Uterus (tissue), 4 donors: Measurements from ENCODE around the gene ZNF800. TPM values are rescaled to one million over a fixed set of nuclear protein-coding genes. Genes with fewer than 3 reads are reported as not detected.

Source experiments
- DNase-seq, 2 donors: peaks; one replicate each; pipeline ENCODE4 v3.0.0-alpha.2; 2019 to 2020
- H3K27ac ChIP-seq, 2 donors: fragments of 200-600 bp; sonication (generic); 1 replicate in 1 of 2; 2 replicates in 1 of 2; pipeline ENCODE4 v1.5.1; 2016 to 2018
- H3K27me3 ChIP-seq, 2 donors: fragments of 200-600 bp; sonication (generic); one replicate each; pipeline ENCODE4 v1.5.1; 2018 to 2019; ENCODE audit warnings: control low read depth in 1 of 2
- H3K36me3 ChIP-seq, 2 donors: fragments of 200-600 bp; sonication (generic); one replicate each; pipeline ENCODE4 v1.5.1; 2019; ENCODE audit warnings: control low read depth in 1 of 2
- H3K4me1 ChIP-seq, 2 donors: fragments of 200-600 bp; sonication (generic); one replicate each; pipeline ENCODE4 v1.5.1; 2018 to 2019; ENCODE audit warnings: control low read depth in 1 of 2
- H3K4me3 ChIP-seq, 2 donors: fragments of 200-600 bp; sonication (generic); 1 replicate in 1 of 2; 2 replicates in 1 of 2; pipeline ENCODE4 v1.5.1; 2018 to 2019; ENCODE audit warnings: mild to moderate bottlenecking in 1 of 2
- H3K9me3 ChIP-seq, 2 donors: fragments of 200-600 bp; sonication (generic); one replicate each; pipeline ENCODE4 v1.5.1; 2019; ENCODE audit warnings: control low read depth in 1 of 2
- CTCF ChIP-seq, 4 experiments: fragments of 200-600 bp in 2 of 4; fragments of 450-650 bp in 2 of 4; sonication (generic) in 2 of 4; IDR thresholded peaks; one replicate each; pipeline ENCODE4 v1.5.1; 2016 to 2019; ENCODE audit warnings: antibody characterized with exemption in 4 of 4, mild to moderate bottlenecking in 2 of 4, moderate library complexity in 1 of 4
- POLR2A ChIP-seq, 2 donors: fragments of 450-650 bp; IDR thresholded peaks; one replicate each; pipeline ENCODE4 v1.6.1; 2016; ENCODE audit warnings: antibody characterized with exemption in 2 of 2, mild to moderate bottlenecking in 1 of 2, moderate library complexity in 1 of 2
- intact Hi-C: fragments of 100-400 bp; cut with DNase I; formaldehyde crosslinking; loops from one replicate; pipeline ENCODE4 v1.15.1; 2023; ENCODE audit warnings: low total_unique reads
- total RNA-seq, 4 donors: library from RNA; depleted of rRNA in 3 of 4; stranded (reverse); fragments of >200 nt in 3 of 4; gene quantifications; one replicate each; pipeline versions ENCODE4 v1.1.0 to v1.2.4, GENCODE V29; 2014 to 2023
- donor health status: DM: yes; HTN: yes; CAD: no.

Gene ZNF800
- total RNA-seq, 4 donors from 2014 or later, result 19.7 to 49.1 (median 40.1) TPM

GRCh38 chr7:127390186-127390816 lies 2.2 kb downstream of the ZNF800 start:
- Histone ChIP-seq H3K4me1 (peaks cover 0 to 7% of the 10 kb centered on the region in 2 donors), H3K4me3 (no peak overlapping the region), H3K27me3 (no peaks in the 10 kb centered on the region), H3K27ac (no peak overlapping the region), H3K9me3 (no peaks in the 10 kb centered on the region), H3K36me3 (no peaks in the 10 kb centered on the region)
- TF ChIP-seq POLR2A (IDR thresholded peaks at IDR 0.05) (no peak), CTCF (IDR thresholded peaks at IDR 0.05) (no peak)
- intact Hi-C loops, result no loop called here
- no peak for DNase-seq

- intact Hi-C loops, result no loop called here
- TF ChIP-seq POLR2A (IDR thresholded peaks at IDR 0.05), result no peak
- TF ChIP-seq CTCF (IDR thresholded peaks at IDR 0.05), result no peak
- H3K9me3 ChIP-seq, result no peaks in the 10 kb centered on the region
- no peak overlapping the region for H3K4me3 ChIP-seq
- DNase-seq, result no peak
- no peaks in the 10 kb centered on the region for H3K27me3 ChIP-seq
- no peak overlapping the region for H3K27ac ChIP-seq
- no peaks in the 10 kb centered on the region for H3K36me3 ChIP-seq
- peaks cover 0 to 7% of the 10 kb centered on the region in 2 donors for H3K4me1 ChIP-seq
Observed at GRCh38 chr7:127389321-127389720, 3.2 kb downstream of the ZNF800 start.

- no peak overlapping the region for H3K4me3 ChIP-seq
- no peak for DNase-seq
- peaks cover 0 to 7% of the 10 kb centered on the region in 2 donors for H3K4me1 ChIP-seq
- no peaks in the 10 kb centered on the region for H3K9me3 ChIP-seq
- H3K27me3 ChIP-seq, result no peaks in the 10 kb centered on the region
- TF ChIP-seq POLR2A (IDR thresholded peaks at IDR 0.05) (no peak), CTCF (IDR thresholded peaks at IDR 0.05) (no peak)
- H3K27ac ChIP-seq, result no peak overlapping the region
- intact Hi-C loops, result no loop called here
- H3K36me3 ChIP-seq, result no peaks in the 10 kb centered on the region
Observed at GRCh38 chr7:127387974-127388373, 4.5 kb downstream of the ZNF800 start.

GRCh38 chr7:127383123-127383835 lies 9.2 kb downstream of the ZNF800 start:
- no peaks in the 10 kb centered on the region for H3K36me3 ChIP-seq
- TF ChIP-seq CTCF (IDR thresholded peaks at IDR 0.05) (no peak), POLR2A (IDR thresholded peaks at IDR 0.05) (no peak)
- intact Hi-C loops, result no loop called here
- H3K4me3 ChIP-seq, result no peak overlapping the region
- H3K27ac ChIP-seq, result no peak overlapping the region
- no peaks in the 10 kb centered on the region for H3K27me3 ChIP-seq
- H3K4me1 ChIP-seq, result no peaks in the 10 kb centered on the region
- H3K9me3 ChIP-seq, result no peaks in the 10 kb centered on the region
- DNase-seq, result no peak

GRCh38 chr7:127382301-127383085 lies 10.0 kb downstream of the ZNF800 start:
- H3K27ac ChIP-seq, result no peak overlapping the region
- H3K27me3 ChIP-seq, result no peaks in the 10 kb centered on the region
- no peak overlapping the region for H3K4me3 ChIP-seq
- no peak for TF ChIP-seq CTCF (IDR thresholded peaks at IDR 0.05)
- TF ChIP-seq POLR2A (IDR thresholded peaks at IDR 0.05), result no peak
- intact Hi-C loops, result no loop called here
- no peak for DNase-seq
- no peaks in the 10 kb centered on the region for H3K4me1 ChIP-seq
- no peaks in the 10 kb centered on the region for H3K9me3 ChIP-seq
- H3K36me3 ChIP-seq, result no peaks in the 10 kb centered on the region
